HG03135 (cell line): ENCODE measurements around the gene IP6K1.
"Not testable (repeated sequence)": the region's sequence is repeated elsewhere in the genome, so short reads cannot be mapped to it uniquely, and the experiment has no call there.

Experiments
- ATAC-seq: cut with Tn5 transposase; IDR thresholded peaks from one replicate; pipeline ENCODE4 v1.9.1; 2021; ENCODE audit warnings: mild to moderate bottlenecking, moderate library complexity; ENCODE audit not compliant: unreplicated experiment

IP6K1 gene

GRCh38 chr3:49690856-49691255 lies 95.5 kb downstream of the IP6K1 start:
- ATAC-seq = not testable (repeated sequence)

- peak; percentile 9 for ATAC-seq
These were observed 96.3 kb downstream of the IP6K1 start for GRCh38 chr3:49689908-49690624.

DNA sequence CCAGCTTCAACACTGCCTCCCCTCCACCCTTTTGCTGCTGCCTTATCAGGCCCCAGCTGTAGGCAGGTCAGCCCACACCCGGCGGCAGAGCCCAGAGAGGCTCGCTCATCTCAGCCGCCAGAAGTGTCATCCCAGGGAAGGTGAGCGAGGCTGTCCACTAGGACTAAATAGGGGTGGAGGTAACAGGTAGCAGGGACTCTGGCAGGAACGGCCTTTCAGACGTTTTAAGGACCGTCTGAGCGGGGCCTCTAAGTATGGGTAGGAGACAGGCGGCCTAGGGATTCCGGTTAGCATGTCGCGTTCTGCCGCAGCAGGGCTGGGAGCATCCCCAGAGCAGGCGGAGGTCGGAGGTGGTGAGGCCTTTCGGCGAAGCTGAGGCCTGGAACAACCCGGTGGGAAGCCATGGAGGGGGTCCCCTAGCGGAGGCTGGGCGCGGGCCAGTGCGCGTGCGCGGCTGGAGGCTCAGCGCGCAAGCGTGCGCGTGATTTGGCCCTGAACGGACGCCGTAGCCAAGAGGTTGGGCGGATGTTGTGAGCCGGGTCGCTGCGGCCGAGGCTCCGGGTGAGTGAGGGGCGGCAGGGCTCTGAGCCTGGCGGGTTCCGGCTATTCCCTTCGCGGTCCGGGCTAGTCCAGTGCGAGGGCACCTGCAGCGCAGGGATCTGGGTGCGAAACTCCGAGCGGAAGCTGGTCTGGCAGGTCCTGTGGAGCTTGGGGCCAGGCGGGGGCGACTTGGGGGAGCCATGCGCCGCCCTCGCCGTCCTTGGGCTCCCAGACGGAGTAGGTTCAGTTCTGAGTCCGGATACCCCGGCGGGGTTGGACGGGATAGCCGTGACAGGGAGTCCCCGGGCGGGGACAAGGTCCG lies 97.1 kb downstream of the IP6K1 start, which contains the start of the genes MST1 and RNF123:
Gene MST1 (minus strand): TSS at position 429 of the 862 bp plus-strand sequence. CDS start 783 bp downstream, outside the sequence.
Gene RNF123 (plus strand): TSS at position 512 of the 862 bp plus-strand sequence. CDS start 1,609 bp downstream, outside the sequence.
- ATAC-seq = peak; percentile 68

- not testable (repeated sequence) for ATAC-seq
These were observed 97.8 kb downstream of the IP6K1 start for GRCh38 chr3:49688338-49689045.

DNA sequence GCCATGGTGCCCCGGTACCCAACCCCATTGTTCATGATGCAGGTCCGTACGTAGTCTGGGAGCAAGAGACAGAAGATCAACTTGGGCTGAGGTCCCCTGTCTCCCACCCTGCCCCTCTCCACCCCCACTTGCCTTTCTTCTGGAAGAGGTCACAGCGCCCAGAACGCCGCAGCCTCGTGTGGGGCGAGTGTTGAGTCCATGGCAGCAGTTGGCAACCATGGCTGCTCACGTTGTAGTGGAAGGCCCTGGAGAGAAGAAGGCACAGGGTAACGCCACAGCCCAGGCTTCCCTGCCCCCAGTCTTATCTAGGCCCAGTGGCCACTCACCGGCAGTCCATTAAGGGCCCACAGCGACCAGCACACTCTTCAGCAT lies 98.9 kb downstream of the IP6K1 start:
- not testable (repeated sequence) for ATAC-seq

GRCh38 chr3:49686769-49687423 lies 99.4 kb downstream of the IP6K1 start:
- ATAC-seq = not testable (repeated sequence)

GRCh38 chr3:49686346-49686745 lies 100.0 kb downstream of the IP6K1 start:
- ATAC-seq = not testable (repeated sequence)

DNA sequence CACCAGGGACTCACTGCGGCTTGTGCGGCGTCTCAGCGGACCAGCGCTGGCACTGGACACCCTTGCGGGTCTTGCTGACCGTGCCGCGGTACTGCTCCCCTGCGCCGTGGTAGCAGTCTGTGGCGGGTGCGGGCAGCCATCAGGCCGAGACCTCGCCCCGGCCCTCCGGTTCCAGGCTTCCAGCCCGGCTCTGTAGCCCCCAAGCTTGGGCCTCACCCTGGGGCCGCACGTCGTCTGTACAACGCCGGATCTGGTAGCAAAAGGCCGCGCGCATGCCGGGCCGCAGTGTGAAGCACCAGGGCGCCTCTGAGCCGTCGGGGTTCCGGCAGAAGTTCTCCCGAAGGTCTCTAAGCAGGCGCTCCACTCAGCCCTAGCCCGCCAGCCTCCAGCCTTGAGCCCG lies 100.5 kb downstream of the IP6K1 start:
- not testable (repeated sequence) for ATAC-seq

DNA sequence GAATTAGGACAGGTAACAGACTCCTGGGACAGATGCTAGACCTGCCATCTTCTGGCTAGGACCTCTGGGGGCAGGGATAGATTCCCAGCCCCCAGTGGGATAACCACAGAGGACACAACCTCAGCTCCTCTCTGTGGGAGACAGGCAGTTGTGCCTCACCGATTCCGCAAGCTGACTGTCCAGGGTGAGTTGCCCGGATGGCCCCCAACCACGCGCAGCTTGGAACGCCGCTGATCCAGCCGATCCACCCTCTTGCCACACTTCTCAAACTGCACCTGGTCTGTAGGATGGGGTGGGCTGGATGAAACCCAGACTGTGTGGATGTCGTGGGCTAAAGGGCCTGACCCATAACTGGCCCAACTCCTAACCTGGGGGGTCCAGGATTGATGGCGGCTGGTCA lies 101.2 kb downstream of the IP6K1 start:
- ATAC-seq = not testable (repeated sequence)

- ATAC-seq = not testable (repeated sequence)
These were observed 101.9 kb downstream of the IP6K1 start for GRCh38 chr3:49684453-49684852.

- ATAC-seq = no peak
These were observed 103.2 kb downstream of the IP6K1 start for GRCh38 chr3:49683162-49683561.

DNA sequence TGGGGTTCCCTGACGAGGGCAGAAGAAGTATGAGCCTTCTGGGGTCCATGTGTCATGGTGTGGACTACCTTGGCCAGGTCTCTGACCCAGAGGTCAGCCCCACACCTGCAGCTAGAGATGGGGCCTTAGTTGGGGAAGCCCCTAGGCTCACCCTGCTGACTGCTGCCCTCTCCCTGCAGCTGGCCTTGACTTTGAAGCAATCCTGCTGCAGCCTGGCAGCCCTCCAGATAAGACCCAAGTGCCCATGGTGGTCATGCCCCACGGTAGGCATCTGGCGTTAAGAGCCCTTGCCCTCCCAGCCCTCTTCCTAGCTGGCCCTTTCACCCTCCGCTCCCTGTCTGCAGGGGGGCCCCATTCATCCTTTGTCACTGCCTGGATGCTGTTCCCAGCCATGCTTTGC lies 104.8 kb downstream of the IP6K1 start:
- ATAC-seq = no peak

DNA sequence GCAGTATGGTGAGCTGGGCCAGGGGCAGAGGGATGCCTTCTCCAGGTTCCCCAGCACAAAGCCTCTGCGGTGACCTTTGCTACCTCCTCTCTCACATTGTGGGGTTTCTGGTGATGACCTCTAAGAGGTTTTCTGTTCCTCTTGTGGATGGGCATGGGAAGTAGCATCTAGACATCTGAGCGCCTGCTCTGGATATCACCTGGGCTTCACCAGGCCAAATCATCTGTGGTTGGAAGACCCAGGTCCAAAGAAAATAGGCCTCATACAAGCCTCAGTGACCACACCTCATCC lies 105.2 kb downstream of the IP6K1 start:
- no peak for ATAC-seq

DNA sequence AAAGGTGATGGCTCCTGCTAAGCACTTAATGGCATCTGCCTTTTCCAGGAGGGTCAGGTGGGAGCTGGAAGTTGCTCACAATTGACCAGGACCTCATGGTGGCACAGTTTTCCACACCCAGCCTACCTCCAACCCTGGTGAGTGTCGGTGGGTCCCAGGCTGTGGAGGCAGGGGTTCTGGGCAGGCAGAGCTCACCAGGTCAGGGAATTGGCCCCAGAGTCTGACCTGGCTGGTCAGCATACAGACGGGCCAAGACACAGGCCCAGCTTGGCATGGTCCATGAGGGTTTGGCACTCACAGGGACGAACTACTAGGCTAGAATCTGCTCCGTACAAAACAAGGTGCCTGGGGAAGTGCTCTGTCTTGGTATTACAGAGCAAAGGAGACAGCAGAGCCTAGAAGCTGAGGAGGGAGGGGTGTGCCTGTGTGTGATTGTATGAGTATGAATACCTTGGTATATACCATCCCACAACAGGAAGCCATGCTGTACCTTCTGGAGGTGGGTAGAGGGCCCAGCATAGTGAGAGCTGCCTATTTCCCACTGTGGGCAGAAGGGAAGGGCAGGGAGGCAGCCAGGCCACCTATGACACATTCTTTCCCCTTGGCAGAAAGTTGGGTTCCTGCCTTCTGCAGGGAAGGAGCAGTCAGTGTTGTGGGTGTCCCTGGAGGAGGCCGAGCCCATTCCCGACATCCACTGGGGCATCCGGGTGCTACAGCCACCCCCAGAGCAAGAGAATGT lies 105.7 kb downstream of the IP6K1 start:
- ATAC-seq = no peak

DNA sequence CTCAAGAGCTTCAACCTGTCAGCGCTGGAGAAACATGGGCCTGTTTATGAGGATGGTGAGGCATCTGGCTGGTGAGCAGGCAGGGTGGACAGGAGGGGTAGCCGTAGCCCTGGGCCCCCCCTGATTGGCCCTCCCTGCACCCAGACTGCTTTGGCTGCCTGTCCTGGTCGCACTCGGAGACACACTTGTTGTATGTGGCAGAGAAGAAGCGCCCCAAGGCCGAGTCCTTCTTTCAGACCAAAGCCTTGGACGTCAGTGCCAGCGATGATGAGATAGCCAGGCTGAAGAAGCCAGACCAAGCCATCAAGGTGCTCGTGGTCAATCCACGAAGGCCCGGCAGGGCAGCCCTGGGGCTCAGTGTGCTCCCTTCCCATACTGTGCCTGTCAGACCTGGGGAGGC lies 110.4 kb downstream of the IP6K1 start:
- no peak for ATAC-seq

GRCh38 chr3:49674497-49674983 lies 111.8 kb downstream of the IP6K1 start:
- peak; percentile 17 for ATAC-seq
